Measurements from ENCODE around the gene MYOC. TPM values are rescaled to one million over a fixed set of nuclear protein-coding genes. Genes with fewer than 3 reads are reported as not detected.
"Not testable (repeated sequence)": the region's sequence is repeated elsewhere in the genome, so short reads cannot be mapped to it uniquely, and the experiment has no call there.

MYOC gene
- total RNA-seq, 1 donor from 2014 or later = 0.75 TPM

GRCh38 chr1:171653796-171654195 lies 1.3 kb upstream of the MYOC start:
- DNase-seq (ENCODE audit: low spot score) = no peak

- no peak for DNase-seq (ENCODE audit: low spot score)
These were observed 6.3 kb downstream of the MYOC start for GRCh38 chr1:171646249-171646560.

GRCh38 chr1:171645553-171646248 lies 6.8 kb downstream of the MYOC start:
- peak; percentile 86 for DNase-seq (ENCODE audit: low spot score)

- DNase-seq (ENCODE audit: low spot score) = peak; percentile 86
These were observed 7.5 kb downstream of the MYOC start for GRCh38 chr1:171644805-171645483.

- no peak for DNase-seq (ENCODE audit: low spot score)
These were observed 9.3 kb downstream of the MYOC start for GRCh38 chr1:171643156-171643555.

- no peak for DNase-seq (ENCODE audit: low spot score)
These were observed 10.3 kb downstream of the MYOC start for GRCh38 chr1:171642197-171642596.

GRCh38 chr1:171641076-171641864 lies 11.2 kb downstream of the MYOC start:
- no peak for DNase-seq (ENCODE audit: low spot score)

GRCh38 chr1:171640225-171640624 lies 12.3 kb downstream of the MYOC start:
- no peak for DNase-seq (ENCODE audit: low spot score)

- no peak for DNase-seq (ENCODE audit: low spot score)
These were observed 14.4 kb downstream of the MYOC start for GRCh38 chr1:171637928-171638576.

- DNase-seq (ENCODE audit: low spot score) = no peak
These were observed 16.3 kb downstream of the MYOC start for GRCh38 chr1:171636141-171636540.

GRCh38 chr1:171635661-171636060 lies 16.8 kb downstream of the MYOC start:
- no peak for DNase-seq (ENCODE audit: low spot score)

GRCh38 chr1:171628225-171628624 lies 24.3 kb downstream of the MYOC start:
- DNase-seq (ENCODE audit: low spot score) = no peak

- DNase-seq (ENCODE audit: low spot score) = no peak
These were observed 25.5 kb downstream of the MYOC start for GRCh38 chr1:171627020-171627419.

- DNase-seq (ENCODE audit: low spot score) = no peak
These were observed 27.3 kb downstream of the MYOC start for GRCh38 chr1:171625225-171625624.

GRCh38 chr1:171623651-171624331 lies 28.7 kb downstream of the MYOC start:
- DNase-seq (ENCODE audit: low spot score) = no peak

- DNase-seq (ENCODE audit: low spot score) = no peak
These were observed 30.4 kb downstream of the MYOC start, which contains the start of gene MYOCOS for GRCh38 chr1:171622152-171622462. Gene MYOCOS (plus strand): TSS chr1:171622243. CDS start chr1:171623884, 1,641 bp downstream.

GRCh38 chr1:171616586-171616985 lies 35.9 kb downstream of the MYOC start:
- DNase-seq (ENCODE audit: low spot score) = no peak

- DNase-seq (ENCODE audit: low spot score) = not testable (repeated sequence)
These were observed 37.2 kb downstream of the MYOC start for GRCh38 chr1:171615122-171615906.

- DNase-seq (ENCODE audit: low spot score) = no peak
These were observed 39.2 kb downstream of the MYOC start for GRCh38 chr1:171613282-171613681.

- DNase-seq (ENCODE audit: low spot score) = no peak
These were observed 41.2 kb downstream of the MYOC start for GRCh38 chr1:171611306-171611705.

GRCh38 chr1:171610385-171610784 lies 42.1 kb downstream of the MYOC start:
- DNase-seq (ENCODE audit: low spot score) = no peak

All from ureter (tissue), 1 donor.